ENCODE results near the gene DPP10.

The DPP10 gene

GRCh38 chr2:114810092-114810491 is 367.7 kb downstream of the DPP10 start:
- no peak for DNase-seq (ENCODE audit: low spot score)

GRCh38 chr2:114812261-114812660 is 369.8 kb downstream of the DPP10 start:
- no peak for DNase-seq (ENCODE audit: low spot score)

GRCh38 chr2:114814355-114814754 is 371.9 kb downstream of the DPP10 start:
- DNase-seq (ENCODE audit: low spot score), result no peak

GRCh38 chr2:114821055-114821454 is 378.6 kb downstream of the DPP10 start:
- no peak for DNase-seq (ENCODE audit: low spot score)

- no peak for DNase-seq (ENCODE audit: low spot score)
These were observed 401.5 kb downstream of the DPP10 start for GRCh38 chr2:114843963-114844362.

GRCh38 chr2:114857196-114857595 is 414.8 kb downstream of the DPP10 start:
- DNase-seq (ENCODE audit: low spot score), result no peak

- no peak for DNase-seq (ENCODE audit: low spot score)
These were observed 417.5 kb downstream of the DPP10 start for GRCh38 chr2:114859726-114860510.

- peak; percentile 41 for DNase-seq (ENCODE audit: low spot score)
These were observed 419.8 kb downstream of the DPP10 start for GRCh38 chr2:114862243-114862642.

GRCh38 chr2:114864901-114865300 is 422.5 kb downstream of the DPP10 start:
- no peak for DNase-seq (ENCODE audit: low spot score)

GRCh38 chr2:114880046-114880445 is 437.6 kb downstream of the DPP10 start:
- DNase-seq (ENCODE audit: low spot score), result no peak

GRCh38 chr2:114919985-114920384 is 477.5 kb downstream of the DPP10 start:
- DNase-seq (ENCODE audit: low spot score), result no peak

GRCh38 chr2:114922076-114922475 is 479.6 kb downstream of the DPP10 start:
- no peak for DNase-seq (ENCODE audit: low spot score)

GRCh38 chr2:114925296-114926255 is 483.1 kb downstream of the DPP10 start:
- no peak for DNase-seq (ENCODE audit: low spot score)

- no peak for DNase-seq (ENCODE audit: low spot score)
These were observed 483.9 kb downstream of the DPP10 start for GRCh38 chr2:114926303-114926702.

GRCh38 chr2:114929225-114929624 is 486.8 kb downstream of the DPP10 start:
- DNase-seq (ENCODE audit: low spot score), result no peak

GRCh38 chr2:114933671-114934241 is 491.3 kb downstream of the DPP10 start:
- DNase-seq (ENCODE audit: low spot score), result no peak

- DNase-seq (ENCODE audit: low spot score), result no peak
These were observed 492.6 kb downstream of the DPP10 start for GRCh38 chr2:114935031-114935430.

- DNase-seq (ENCODE audit: low spot score), result no peak
These were observed 495.0 kb downstream of the DPP10 start for GRCh38 chr2:114937366-114937930.

- DNase-seq (ENCODE audit: low spot score), result peak; percentile 15
These were observed 498.5 kb downstream of the DPP10 start for GRCh38 chr2:114940785-114941458.

- DNase-seq (ENCODE audit: low spot score), result no peak
These were observed 506.9 kb downstream of the DPP10 start for GRCh38 chr2:114949228-114949804.

GRCh38 chr2:114960389-114960788 is 517.9 kb downstream of the DPP10 start:
- no peak for DNase-seq (ENCODE audit: low spot score)
